Astrocyte of the spinal cord (primary cell): ENCODE data around the gene ABCF3.
A peak's percentile ranks its signal among the peaks of the same experiment; 100 is the strongest.

ENCODE experiments used
- DNase-seq: peaks from one replicate; pipeline ENCODE4 v3.0.0; 2011; ENCODE audit warnings: low read depth, low spot score
- H3K4me3 ChIP-seq: 2 replicates; pipeline ENCODE4 v1.5.1; 2011; ENCODE audit warnings: low read depth, mild to moderate bottlenecking, low read length, moderate library complexity
- in situ Hi-C: cut with HindIII; loops from 2 replicates; pipeline ENCODE4 v1.10.0; 2017; ENCODE audit warnings: low sequenced_read_pairs
- TF ChIP-seq, protein P1 (sequence below): IDR thresholded peaks from 2 replicates; pipeline ENCODE4 v1.5.1; 2012; ENCODE audit warnings: low read depth, mild to moderate bottlenecking, low read length, inconsistent platforms

The ABCF3 gene

DNA sequence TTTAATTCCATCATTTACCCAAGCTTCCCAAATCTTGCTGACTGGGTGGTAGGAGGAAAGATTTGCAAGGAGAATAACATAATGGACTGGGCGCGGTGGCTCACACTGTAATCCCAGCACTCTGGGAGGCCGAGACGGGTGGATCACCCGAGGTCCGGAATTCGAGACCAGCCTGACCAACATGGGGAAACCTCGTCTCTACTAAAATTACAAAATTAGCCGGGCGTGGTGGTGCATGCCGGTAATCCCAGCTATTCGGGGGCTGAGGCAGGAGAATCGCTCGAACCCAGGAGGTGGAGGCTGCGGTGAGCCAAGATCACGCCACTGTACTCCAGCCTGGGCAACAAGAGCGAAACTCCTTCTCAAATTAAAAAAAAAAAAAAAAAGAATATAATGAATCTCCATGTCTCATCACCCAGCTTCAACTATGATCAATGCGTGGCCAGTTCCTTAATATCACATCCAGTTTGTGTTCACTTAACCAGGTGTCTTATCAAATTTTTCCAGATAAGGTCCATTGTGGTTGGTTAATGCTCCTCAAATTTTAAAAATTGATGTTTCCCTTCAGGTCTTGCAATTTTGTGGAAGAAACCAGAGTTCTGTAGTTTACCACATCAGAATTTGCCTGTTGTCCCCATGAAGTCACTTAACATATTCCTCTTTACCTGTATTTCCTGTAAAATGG is 1.3 kb upstream of the ABCF3 start:
- no peak for DNase-seq

GRCh38 chr3:184185461-184186183 is 377 bp upstream of the ABCF3 start:
- DNase-seq: peak; percentile 99
- in situ Hi-C loops: no loop called here
- TF ChIP-seq, protein P1, sequence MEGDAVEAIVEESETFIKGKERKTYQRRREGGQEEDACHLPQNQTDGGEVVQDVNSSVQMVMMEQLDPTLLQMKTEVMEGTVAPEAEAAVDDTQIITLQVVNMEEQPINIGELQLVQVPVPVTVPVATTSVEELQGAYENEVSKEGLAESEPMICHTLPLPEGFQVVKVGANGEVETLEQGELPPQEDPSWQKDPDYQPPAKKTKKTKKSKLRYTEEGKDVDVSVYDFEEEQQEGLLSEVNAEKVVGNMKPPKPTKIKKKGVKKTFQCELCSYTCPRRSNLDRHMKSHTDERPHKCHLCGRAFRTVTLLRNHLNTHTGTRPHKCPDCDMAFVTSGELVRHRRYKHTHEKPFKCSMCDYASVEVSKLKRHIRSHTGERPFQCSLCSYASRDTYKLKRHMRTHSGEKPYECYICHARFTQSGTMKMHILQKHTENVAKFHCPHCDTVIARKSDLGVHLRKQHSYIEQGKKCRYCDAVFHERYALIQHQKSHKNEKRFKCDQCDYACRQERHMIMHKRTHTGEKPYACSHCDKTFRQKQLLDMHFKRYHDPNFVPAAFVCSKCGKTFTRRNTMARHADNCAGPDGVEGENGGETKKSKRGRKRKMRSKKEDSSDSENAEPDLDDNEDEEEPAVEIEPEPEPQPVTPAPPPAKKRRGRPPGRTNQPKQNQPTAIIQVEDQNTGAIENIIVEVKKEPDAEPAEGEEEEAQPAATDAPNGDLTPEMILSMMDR: no peak
- H3K4me3 ChIP-seq: peak overlapping the region; percentile 98

More for the DNA sequence above, 1.3 kb upstream of the ABCF3 start:
- in situ Hi-C loops: no loop called here
- TF ChIP-seq, protein P1: no peak
- no peak overlapping the region for H3K4me3 ChIP-seq

GRCh38 chr3:184186902-184187207 is 856 bp downstream of the ABCF3 start:
- TF ChIP-seq, protein P1: no peak
- H3K4me3 ChIP-seq: peak overlapping the region; percentile 98
- in situ Hi-C loops: no loop called here
- DNase-seq: no peak

DNA sequence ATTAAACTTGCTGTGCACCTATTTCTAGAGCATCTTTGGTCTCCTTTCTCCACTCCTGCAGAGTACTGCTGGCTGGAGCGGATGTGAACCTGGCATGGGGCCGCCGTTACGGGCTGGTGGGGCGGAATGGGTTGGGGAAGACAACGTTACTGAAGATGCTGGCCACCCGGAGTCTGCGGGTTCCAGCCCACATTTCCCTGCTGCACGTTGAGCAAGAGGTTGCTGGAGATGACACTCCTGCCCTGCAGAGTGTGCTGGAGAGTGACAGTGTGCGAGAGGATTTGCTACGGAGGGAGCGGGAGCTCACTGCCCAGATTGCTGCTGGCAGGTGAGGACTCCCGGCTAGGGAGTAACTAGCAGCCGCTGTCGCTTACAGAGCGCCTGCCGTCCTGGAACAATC is 2.1 kb downstream of the ABCF3 start:
- in situ Hi-C loops: no loop called here
- no peak for DNase-seq
- H3K4me3 ChIP-seq: no peak overlapping the region
- TF ChIP-seq, protein P1: no peak

DNA sequence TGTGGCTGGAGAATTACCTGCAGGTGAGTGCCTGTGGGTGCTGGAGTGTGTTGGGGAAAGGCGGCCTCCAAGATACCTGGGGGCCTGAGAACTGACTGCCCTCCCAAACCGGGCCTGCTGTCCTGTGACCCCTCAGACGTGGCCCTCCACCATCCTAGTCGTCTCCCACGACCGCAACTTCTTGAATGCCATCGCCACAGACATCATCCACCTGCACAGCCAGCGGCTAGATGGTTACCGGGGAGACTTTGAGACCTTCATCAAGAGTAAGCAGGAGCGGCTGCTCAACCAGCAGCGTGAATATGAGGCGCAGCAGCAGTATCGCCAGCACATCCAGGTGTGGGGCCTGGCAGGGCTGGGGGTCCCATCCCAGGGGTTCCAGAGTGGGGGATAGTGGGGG is 3.4 kb downstream of the ABCF3 start:
- TF ChIP-seq, protein P1: no peak
- H3K4me3 ChIP-seq: no peak overlapping the region
- in situ Hi-C loops: no loop called here
- no peak for DNase-seq

GRCh38 chr3:184192889-184193288 is 6.9 kb downstream of the ABCF3 start:
- H3K4me3 ChIP-seq: no peak overlapping the region
- DNase-seq: no peak
- TF ChIP-seq, protein P1: no peak
- in situ Hi-C loops: no loop called here
